Upper lobe of left lung (tissue), 4 donors: ENCODE results near the gene SNX24.

Experiments used
- EP300 ChIP-seq, 4 donors: sonication (generic); formaldehyde crosslinking; IDR thresholded peaks; one replicate each; pipeline ENCODE4 v1.5.1; 2017; ENCODE audit warnings: antibody characterized with exemption in 4 of 4, control low read depth in 2 of 4
- POLR2A ChIP-seq, 4 donors: fragments of 450-650 bp; IDR thresholded peaks; one replicate each; pipeline ENCODE4 v1.5.1; 2016 to 2017; ENCODE audit warnings: antibody characterized with exemption in 4 of 4, mild to moderate bottlenecking in 2 of 4
- POLR2AphosphoS5 ChIP-seq, 2 donors: sonication (generic); formaldehyde crosslinking; IDR thresholded peaks; one replicate each; pipeline ENCODE4 v1.5.1; 2017; ENCODE audit warnings: antibody characterized with exemption in 2 of 2
- TF ChIP-seq, protein P1 (sequence below), 6 experiments: fragments of 450-650 bp in 4 of 6; fragments of 200-600 bp in 2 of 6; sonication (generic) in 2 of 6; IDR thresholded peaks; one replicate each; pipeline ENCODE4 v1.5.1; 2016 to 2019; ENCODE audit warnings: antibody characterized with exemption in 6 of 6

DNA sequence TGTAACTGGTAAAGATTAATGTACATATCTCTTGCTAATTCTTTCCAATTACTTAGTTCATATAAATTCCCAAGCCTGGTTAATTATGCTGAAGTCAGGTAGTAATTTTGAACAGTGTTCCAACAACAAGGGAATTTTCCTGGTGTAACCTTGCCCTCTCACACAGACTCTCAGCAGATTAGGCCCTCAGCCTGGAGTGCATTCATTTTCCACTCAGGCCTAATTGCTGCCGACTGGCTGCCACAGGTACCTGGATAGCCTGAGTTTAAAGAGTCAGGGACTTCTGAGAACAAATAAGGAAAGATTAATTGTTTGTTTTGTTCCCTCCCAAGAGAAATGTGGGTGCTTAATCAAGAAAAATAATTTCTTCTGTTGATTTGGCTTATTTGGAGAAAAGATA, 119.7 kb downstream of the SNX24 start:
- TF ChIP-seq, protein P1, sequence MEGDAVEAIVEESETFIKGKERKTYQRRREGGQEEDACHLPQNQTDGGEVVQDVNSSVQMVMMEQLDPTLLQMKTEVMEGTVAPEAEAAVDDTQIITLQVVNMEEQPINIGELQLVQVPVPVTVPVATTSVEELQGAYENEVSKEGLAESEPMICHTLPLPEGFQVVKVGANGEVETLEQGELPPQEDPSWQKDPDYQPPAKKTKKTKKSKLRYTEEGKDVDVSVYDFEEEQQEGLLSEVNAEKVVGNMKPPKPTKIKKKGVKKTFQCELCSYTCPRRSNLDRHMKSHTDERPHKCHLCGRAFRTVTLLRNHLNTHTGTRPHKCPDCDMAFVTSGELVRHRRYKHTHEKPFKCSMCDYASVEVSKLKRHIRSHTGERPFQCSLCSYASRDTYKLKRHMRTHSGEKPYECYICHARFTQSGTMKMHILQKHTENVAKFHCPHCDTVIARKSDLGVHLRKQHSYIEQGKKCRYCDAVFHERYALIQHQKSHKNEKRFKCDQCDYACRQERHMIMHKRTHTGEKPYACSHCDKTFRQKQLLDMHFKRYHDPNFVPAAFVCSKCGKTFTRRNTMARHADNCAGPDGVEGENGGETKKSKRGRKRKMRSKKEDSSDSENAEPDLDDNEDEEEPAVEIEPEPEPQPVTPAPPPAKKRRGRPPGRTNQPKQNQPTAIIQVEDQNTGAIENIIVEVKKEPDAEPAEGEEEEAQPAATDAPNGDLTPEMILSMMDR (IDR thresholded peaks at IDR 0.05): no peak
- TF ChIP-seq POLR2A (IDR thresholded peaks at IDR 0.05) (no peak), POLR2AphosphoS5 (IDR thresholded peaks at IDR 0.05) (no peak), EP300 (IDR thresholded peaks at IDR 0.05) (no peak)
